HEK293T (cell line): ENCODE measurements around the gene RDH13.

ENCODE experiments used
- CTCF ChIA-PET: fragments of 350-600 bp; formaldehyde crosslinking; extraction: SDS; loops from one replicate; lab custom pipeline; 2021; ENCODE audit warnings: antibody characterized with exemption, inconsistent platforms; lab: Yijun Ruan, JAX
- POLR2A ChIA-PET: fragments of 350-600 bp; formaldehyde crosslinking; extraction: SDS; loops from one replicate; lab custom pipeline; 2020; ENCODE audit warnings: antibody characterized with exemption, inconsistent platforms; lab: Yijun Ruan, JAX
- DNase-seq: peaks from one replicate; pipeline ENCODE4 v3.0.0; 2012; ENCODE audit warnings: mixed read lengths; ENCODE audit errors: extremely low spot score
- ARNT ChIP-seq: fragments of 450-650 bp; IDR thresholded peaks from 2 replicates; pipeline ENCODE4 v1.6.1; 2017; ENCODE audit warnings: mild to moderate bottlenecking
- BHLHE40 ChIP-seq: fragments of 450-650 bp; IDR thresholded peaks from 2 replicates; pipeline ENCODE4 v1.6.1; 2016; ENCODE audit warnings: mild to moderate bottlenecking, moderate library complexity, borderline replicate concordance
- CTBP1 ChIP-seq: fragments of 450-650 bp; IDR thresholded peaks from 2 replicates; pipeline ENCODE4 v1.6.1; 2016; ENCODE audit warnings: borderline replicate concordance
- ELF4 ChIP-seq: fragments of 450-650 bp; IDR thresholded peaks from 2 replicates; pipeline ENCODE4 v1.6.1; 2017; ENCODE audit warnings: antibody characterized with exemption
- FOXA1 ChIP-seq: fragments of 450-650 bp; IDR thresholded peaks from 2 replicates; pipeline ENCODE4 v1.6.1; 2016; ENCODE audit warnings: mild to moderate bottlenecking
- FOXK2 ChIP-seq: fragments of 450-650 bp; IDR thresholded peaks from 2 replicates; pipeline ENCODE4 v1.6.1; 2016; ENCODE audit warnings: mild to moderate bottlenecking
- FOXM1 ChIP-seq: fragments of 450-650 bp; IDR thresholded peaks from 2 replicates; pipeline ENCODE4 v1.6.1; 2017; ENCODE audit warnings: mild to moderate bottlenecking, borderline replicate concordance
- HDGF ChIP-seq: fragments of 450-650 bp; IDR thresholded peaks from 2 replicates; pipeline ENCODE4 v1.6.1; 2017; ENCODE audit warnings: antibody characterized with exemption, borderline replicate concordance
- L3MBTL2 ChIP-seq: fragments of 450-650 bp; conservative IDR thresholded peaks from 2 replicates; pipeline ENCODE4 v1.6.1; 2016; ENCODE audit warnings: mild to moderate bottlenecking
- LEF1 ChIP-seq: fragments of 450-650 bp; IDR thresholded peaks from 2 replicates; pipeline ENCODE4 v1.6.1; 2017; ENCODE audit warnings: mild to moderate bottlenecking, borderline replicate concordance
- NFRKB ChIP-seq: fragments of 450-650 bp; IDR thresholded peaks from 2 replicates; pipeline ENCODE4 v1.6.1; 2016; ENCODE audit warnings: mild to moderate bottlenecking, moderate library complexity
- PKNOX1 ChIP-seq: fragments of 450-650 bp; IDR thresholded peaks from 2 replicates; pipeline ENCODE4 v1.6.1; 2016
- SP1 ChIP-seq: fragments of 450-650 bp; IDR thresholded peaks from 2 replicates; pipeline ENCODE4 v1.6.1; 2017
- SUZ12 ChIP-seq: fragments of 450-650 bp; IDR thresholded peaks from 2 replicates; pipeline ENCODE4 v1.6.1; 2016; ENCODE audit warnings: mild to moderate bottlenecking
- TARDBP ChIP-seq: fragments of 450-650 bp; IDR thresholded peaks from 2 replicates; pipeline ENCODE4 v1.6.1; 2016
- ZNF384 ChIP-seq: fragments of 450-650 bp; IDR thresholded peaks from 2 replicates; pipeline ENCODE4 v1.6.1; 2016

The RDH13 gene

GRCh38 chr19:55106591-55106990 lies 43.6 kb upstream of the RDH13 start:
- CTCF ChIA-PET, result interaction anchor here (0.7 kb wide), 1 partner anchor 19 kb away, joined by 3 read pairs; no protein-coding TSS in a partner anchor
- POLR2A ChIA-PET, result no interaction called here
- TF ChIP-seq LEF1 (no peak), PKNOX1 (no peak), ELF4 (no peak), BHLHE40 (no peak), CTBP1 (no peak), FOXA1 (no peak)
- DNase-seq, result no peak

GRCh38 chr19:55105237-55105636 lies 42.3 kb upstream of the RDH13 start:
- CTCF ChIA-PET, result no interaction called here
- no peak for DNase-seq
- POLR2A ChIA-PET, result no interaction called here
- TF ChIP-seq CTBP1 (no peak), FOXM1 (no peak), FOXK2 (no peak), BHLHE40 (no peak), FOXA1 (no peak)

- CTCF ChIA-PET, result no interaction called here
- POLR2A ChIA-PET, result no interaction called here
- no peak for DNase-seq
- no peak for TF ChIP-seq BHLHE40
- no peak for TF ChIP-seq FOXK2
- TF ChIP-seq TARDBP, result no peak
- no peak for TF ChIP-seq NFRKB
- no peak for TF ChIP-seq CTBP1
- TF ChIP-seq L3MBTL2, result no peak
- TF ChIP-seq PKNOX1, result no peak
- TF ChIP-seq SP1, result no peak
- no peak for TF ChIP-seq LEF1
- TF ChIP-seq ARNT, result no peak
- no peak for TF ChIP-seq HDGF
- no peak for TF ChIP-seq ZNF384
- TF ChIP-seq SUZ12, result no peak
- TF ChIP-seq ELF4, result no peak
- no peak for TF ChIP-seq FOXA1
- no peak for TF ChIP-seq FOXM1
Measured at GRCh38 chr19:55103190-55103589, 40.2 kb upstream of the RDH13 start.

- ChIA-PET CTCF (no interaction called here), POLR2A (no interaction called here)
- no peak for DNase-seq
- TF ChIP-seq ARNT, result no peak
- TF ChIP-seq SUZ12, result no peak
- no peak for TF ChIP-seq BHLHE40
Measured at GRCh38 chr19:55101261-55101660, 38.3 kb upstream of the RDH13 start.

GRCh38 chr19:55099557-55100506 lies 36.9 kb upstream of the RDH13 start:
- POLR2A ChIA-PET, result no interaction called here
- DNase-seq, result no peak
- TF ChIP-seq PKNOX1 (no peak), SP1 (no peak), FOXK2 (no peak), FOXM1 (no peak), ELF4 (no peak), L3MBTL2 (no peak), ZNF384 (no peak), NFRKB (no peak), FOXA1 (no peak)
- CTCF ChIA-PET, result no interaction called here

GRCh38 chr19:55098716-55099556 lies 36.0 kb upstream of the RDH13 start:
- DNase-seq, result no peak
- CTCF ChIA-PET, result no interaction called here
- POLR2A ChIA-PET, result no interaction called here
- no peak for TF ChIP-seq FOXK2
- no peak for TF ChIP-seq ARNT
- no peak for TF ChIP-seq L3MBTL2
- TF ChIP-seq NFRKB, result no peak
- no peak for TF ChIP-seq SUZ12
- no peak for TF ChIP-seq LEF1
- TF ChIP-seq PKNOX1, result no peak
- TF ChIP-seq FOXA1, result no peak
